Measurements from ENCODE around the gene BLOC1S4.
"Not testable (repeated sequence)": the region's sequence is repeated elsewhere in the genome, so short reads cannot be mapped to it uniquely, and the experiment has no call there.

BLOC1S4 gene

DNA sequence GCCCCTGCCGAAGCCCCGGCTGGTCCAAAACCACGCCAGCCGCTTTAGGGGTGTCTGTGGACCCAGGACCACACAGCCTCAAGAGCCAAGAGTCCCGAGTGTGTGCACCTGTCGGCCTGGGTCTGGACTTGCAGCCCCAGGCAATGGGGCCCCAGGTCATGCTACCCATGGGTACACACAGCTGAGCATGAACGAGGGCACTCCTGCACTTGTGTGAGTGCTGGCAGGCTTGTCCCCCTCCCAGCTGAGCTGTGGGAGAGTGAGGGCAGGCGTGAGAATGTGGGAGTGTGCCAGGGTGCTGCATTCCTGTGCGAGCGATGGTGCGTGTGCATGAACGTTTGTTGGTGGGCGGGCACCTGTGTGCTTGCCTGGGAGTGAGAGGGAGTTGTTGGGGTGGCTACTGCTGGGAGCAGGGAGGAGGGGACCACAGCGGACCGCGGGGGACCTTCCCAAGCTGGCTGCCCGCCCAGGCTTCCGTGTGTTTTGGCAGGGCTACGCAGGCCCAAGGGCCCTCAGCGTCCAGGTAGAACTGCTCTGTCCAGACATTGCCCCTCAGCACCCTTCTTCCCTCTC is 30.8 kb downstream of the BLOC1S4 start:
- DNase-seq, result no peak

DNA sequence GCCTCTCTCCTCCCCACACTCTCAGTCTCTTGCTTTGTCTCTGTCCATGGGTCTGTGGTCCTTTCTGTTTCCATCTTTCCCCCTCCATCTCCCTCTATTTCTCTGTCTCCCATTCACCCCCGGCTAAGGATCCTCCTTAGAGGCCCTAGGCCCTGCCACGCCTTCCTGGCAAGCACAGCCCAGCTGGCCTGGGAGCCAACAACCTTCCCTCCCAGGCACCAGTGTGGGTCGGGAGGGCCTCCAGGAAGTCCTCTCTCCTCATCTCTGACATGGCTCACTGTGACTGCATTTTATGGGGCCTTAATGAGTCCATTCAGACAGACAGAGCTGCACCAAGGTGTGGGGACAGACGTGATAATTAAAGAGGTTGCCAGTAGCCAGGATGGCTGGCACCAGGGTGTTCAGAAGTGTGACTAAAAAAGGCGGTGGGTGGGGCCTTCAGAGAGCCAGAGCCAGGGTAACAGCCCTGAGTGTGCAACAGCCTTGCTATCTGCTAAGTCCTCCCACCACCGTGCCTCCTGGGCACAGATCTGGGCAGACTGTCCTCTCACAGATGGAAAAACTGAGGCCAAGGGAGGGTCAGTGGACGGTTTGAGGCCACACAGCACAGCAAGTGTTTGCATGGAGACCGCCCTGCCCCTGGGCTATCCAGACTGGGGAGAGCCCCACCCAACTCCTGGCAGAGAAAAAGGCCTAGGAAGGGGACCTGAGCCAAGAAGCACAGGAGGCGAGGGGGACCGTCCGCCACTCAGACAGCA is 31.5 kb downstream of the BLOC1S4 start:
- DNase-seq, result no peak

- DNase-seq, result no peak
These were observed 32.3 kb downstream of the BLOC1S4 start for GRCh38 chr4:6748286-6748685.

GRCh38 chr4:6749340-6750171 is 33.6 kb downstream of the BLOC1S4 start:
- DNase-seq, result no peak

DNA sequence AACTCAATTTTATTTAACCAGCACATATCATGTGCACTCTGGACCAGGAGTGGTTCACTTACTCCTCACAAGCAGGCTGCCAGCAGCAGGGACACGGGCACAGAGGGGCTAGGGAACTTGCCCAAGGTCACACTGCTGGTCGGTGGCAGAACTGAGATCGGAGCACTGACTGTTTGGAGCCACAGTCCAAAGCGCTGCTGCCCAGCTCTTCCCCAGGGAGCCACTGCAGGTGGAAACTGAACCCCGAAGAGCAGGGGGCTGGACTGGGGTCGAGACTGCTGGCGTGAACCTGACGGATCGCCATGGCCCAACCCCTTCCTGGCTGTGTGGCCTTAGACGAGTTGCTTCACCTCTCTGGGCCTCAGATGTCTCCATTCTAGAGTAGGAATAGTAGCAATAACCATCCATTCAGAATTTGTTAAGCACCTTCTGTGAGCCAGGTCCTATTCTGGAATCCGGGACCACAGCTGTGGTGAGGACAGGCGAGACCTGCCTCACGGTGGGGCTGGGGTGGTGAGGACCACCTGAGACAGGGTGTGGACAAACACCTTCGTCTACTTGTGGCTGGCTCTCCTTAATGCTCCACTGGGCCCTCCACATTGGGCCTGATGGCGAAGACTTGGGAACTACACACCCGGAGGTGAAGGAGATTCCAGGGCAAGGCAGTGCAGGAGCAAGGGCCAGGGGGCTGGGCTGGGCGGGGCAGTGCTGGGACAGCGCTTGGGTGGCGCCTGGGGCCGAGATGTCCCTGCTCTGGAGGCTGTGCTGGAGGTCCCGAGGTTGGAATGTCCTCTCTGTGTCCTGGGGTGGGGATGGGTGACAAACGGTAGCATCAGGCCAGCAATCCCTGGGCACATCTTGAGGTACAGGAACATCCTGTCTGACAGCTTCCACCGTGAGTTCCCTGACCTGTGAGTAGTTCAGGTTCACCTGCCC is 34.6 kb downstream of the BLOC1S4 start:
- DNase-seq, result no peak

- DNase-seq, result no peak
These were observed 35.9 kb downstream of the BLOC1S4 start for GRCh38 chr4:6751611-6752485.

- DNase-seq, result no peak
These were observed 36.5 kb downstream of the BLOC1S4 start for GRCh38 chr4:6752486-6752829.

DNA sequence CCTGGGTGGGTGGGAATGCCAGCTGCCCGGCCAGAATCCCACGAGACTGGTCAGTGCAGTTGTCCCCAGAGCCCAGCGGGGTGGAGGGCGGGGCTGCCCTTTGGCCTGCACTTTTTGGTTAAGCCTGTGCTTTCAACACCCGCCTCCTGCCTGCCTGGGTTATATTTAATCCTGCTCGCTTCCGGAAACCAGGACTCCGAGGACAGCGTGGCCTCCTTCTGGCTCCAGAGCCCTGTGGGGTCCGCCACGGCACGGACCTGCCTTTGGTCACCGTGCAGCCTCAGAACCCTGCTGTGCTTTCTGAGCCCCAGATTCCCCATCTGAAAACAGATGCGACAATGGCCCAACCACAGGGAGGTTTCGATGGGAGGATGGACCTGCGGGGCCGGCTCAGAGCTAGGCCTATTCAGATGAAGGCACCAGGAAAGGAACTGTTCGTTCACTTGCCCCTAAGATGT is 37.2 kb downstream of the BLOC1S4 start:
- DNase-seq, result no peak

- no peak for DNase-seq
These were observed 37.9 kb downstream of the BLOC1S4 start for GRCh38 chr4:6753891-6754290.

GRCh38 chr4:6754481-6755087 is 38.6 kb downstream of the BLOC1S4 start:
- DNase-seq, result no peak

GRCh38 chr4:6755088-6755753 is 39.2 kb downstream of the BLOC1S4 start:
- no peak for DNase-seq

GRCh38 chr4:6756345-6756744 is 40.4 kb downstream of the BLOC1S4 start:
- DNase-seq, result not testable (repeated sequence)

GRCh38 chr4:6758728-6759127 is 42.8 kb downstream of the BLOC1S4 start:
- no peak for DNase-seq

GRCh38 chr4:6760865-6761264 is 44.9 kb downstream of the BLOC1S4 start:
- DNase-seq, result no peak

DNA sequence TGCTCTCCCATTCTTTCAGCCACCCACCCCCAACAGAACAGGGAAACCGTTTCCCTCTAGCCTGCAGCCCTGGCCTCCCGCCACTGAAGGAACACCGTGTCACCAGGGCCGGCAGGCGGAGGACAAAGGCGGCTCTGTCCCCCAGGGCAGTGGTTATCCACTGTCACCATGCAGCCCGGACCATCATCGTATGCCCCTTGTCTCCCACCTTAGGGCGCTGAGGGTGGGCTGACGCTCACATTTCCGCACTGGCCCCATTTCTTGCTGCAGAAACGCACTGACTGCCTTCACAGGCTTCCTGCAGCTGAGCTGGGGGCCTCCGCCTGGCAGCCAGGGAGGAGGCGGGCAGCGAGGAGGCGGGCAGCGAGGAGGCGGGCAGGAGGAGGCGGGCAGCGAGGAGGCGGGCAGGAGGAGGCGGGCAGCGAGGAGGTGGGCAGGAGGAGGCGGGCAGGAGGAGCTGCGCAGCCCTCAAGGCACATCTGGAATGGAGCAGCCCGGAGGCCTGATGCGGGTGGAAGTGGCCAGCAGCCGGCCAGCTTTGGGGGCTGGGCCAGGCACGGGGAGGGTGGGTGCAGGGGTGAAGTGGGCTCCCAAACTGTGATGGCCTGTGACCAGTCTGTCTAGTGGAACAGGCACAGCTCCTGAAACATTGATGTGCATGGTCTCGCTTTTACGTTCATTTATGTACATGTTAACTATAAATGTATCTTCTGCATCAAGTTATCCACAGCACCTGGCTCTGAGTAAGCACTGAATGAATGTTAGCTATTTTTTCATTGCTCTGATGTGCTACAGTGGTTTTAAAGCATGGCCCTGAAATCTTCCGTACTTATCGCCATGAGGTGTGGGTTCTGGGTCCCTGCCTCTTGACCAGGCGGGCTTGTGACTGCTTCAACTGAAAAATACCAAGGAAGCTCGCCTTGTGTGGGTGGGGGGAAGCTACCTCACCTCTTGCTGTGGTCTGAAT is 46.0 kb downstream of the BLOC1S4 start:
- DNase-seq, result no peak

- no peak for DNase-seq
These were observed 47.4 kb downstream of the BLOC1S4 start for GRCh38 chr4:6763330-6763851.

GRCh38 chr4:6764976-6765620 is 49.1 kb downstream of the BLOC1S4 start:
- no peak for DNase-seq

GRCh38 chr4:6765703-6766102 is 49.7 kb downstream of the BLOC1S4 start:
- no peak for DNase-seq

Measured in activated CD8-positive, alpha-beta memory T cell treated with anti-CD3 and anti-CD28 coated beads for 24 hours (primary cell).